Globus pallidus (tissue), 1 donor: ENCODE results near the gene EYA4.

ENCODE experiments used
- DNase-seq: peaks from one replicate; pipeline ENCODE4 v3.0.0-alpha.2; 2015; ENCODE audit warnings: low spot score

EYA4 gene

DNA sequence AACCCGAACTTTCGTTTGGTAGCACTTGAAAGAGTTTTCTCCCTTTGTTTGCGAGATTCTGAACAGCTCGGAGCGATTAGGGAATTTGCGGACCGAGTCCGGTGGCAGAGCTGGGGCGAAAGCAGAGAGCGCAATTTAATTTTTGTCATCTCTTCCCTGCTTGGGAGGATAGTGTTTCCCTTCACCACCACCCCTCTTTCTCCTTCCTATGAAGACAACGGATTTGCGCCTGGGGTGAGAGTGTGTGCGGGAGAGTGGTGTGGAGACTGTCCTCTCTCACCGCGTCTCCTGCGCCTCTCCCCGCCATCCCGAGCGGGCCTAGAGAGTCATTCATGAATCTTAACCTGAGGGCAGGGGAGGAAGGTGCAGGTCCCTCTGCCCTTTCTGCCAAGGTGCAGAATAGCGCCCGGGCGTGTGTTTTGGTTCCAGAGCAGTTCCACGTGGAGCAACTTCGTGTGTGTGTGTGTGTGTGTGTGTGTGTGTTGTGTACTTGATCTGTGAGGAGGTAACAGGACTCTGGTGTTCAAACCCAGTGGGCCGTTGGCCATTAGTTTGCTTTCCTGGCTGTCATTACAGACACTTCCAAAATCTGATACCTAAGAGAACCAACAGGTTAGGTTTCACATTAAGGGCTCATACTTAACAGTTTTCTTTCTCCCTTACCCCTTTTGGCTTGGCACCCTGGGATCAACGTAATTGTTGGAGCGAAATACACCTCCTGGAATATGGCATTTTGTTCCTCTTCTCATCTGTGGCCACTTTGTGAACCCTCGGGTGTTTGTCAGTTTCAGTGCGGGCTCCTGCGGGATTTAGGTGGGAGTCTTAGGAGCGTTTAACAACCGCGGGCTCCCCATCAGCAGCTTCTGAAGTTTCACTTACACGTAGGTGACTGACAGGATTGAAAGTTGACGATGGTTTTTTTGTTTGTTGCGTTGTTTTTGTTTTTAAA is 1.8 kb downstream of the EYA4 start:
- DNase-seq, result peak; percentile 13

DNA sequence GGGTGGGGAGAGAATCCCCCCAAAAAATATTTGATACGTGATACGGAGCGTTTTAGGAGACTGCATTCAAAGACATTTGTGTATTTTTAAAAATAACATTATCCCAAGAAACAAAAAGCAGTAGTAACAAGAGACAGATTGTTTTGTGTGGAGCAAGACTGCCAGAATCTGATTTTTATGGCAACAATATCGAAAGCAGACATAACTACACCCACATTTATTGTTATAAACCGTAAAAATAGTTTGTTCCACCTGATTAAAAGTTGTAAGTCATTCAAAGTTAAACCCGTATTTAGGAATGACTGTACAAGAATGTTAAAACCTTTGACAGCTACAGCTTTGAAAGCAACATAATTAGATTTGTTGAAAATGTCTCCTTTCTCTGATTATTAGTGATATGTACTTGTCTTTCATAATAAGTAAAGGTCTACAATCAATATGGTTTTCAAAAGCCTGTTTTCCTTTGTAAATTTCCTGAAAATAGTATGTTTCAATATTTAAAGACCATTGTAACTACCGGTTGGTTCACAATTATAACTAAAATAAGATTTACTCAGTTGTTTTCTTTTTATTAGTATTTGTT is 2.7 kb downstream of the EYA4 start:
- DNase-seq, result peak; percentile 12

DNA sequence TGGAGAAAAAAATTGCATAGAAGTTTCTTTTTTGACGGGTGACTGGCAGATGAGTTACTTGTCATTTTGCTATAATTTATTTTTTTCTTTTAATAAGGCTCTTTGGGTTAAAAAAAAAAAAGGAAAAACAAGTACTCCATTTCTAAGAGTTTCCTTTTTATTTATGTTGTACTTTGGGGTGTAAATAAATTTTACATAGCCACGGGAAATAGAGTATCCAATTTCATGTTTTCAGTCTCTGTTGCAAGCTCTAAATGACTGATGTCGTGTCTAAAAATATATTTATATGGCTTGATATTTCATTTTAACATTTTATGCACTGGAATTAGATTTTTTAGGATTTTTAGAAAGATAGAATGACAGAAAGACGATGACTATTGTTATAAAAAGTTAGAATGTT is 3.4 kb downstream of the EYA4 start:
- no peak for DNase-seq

DNA sequence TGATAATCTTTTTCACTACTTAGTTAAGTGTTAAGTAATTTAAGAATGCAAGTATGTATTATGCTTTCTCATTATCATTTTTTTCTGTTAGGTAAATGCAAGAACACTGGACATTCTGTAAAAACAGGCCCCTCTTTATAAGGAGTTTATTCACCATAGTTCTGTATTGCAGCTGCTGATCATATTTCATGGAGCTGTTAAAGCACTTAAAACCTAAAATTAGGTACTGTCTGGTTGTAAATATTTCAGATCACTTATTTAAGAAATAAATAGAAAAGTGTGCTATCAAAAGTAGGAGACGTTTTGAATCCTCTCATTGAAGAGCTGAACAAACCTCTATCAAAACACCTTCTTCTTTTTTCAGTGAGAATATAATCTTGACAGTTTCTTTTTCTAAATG is 3.9 kb downstream of the EYA4 start:
- no peak for DNase-seq

DNA sequence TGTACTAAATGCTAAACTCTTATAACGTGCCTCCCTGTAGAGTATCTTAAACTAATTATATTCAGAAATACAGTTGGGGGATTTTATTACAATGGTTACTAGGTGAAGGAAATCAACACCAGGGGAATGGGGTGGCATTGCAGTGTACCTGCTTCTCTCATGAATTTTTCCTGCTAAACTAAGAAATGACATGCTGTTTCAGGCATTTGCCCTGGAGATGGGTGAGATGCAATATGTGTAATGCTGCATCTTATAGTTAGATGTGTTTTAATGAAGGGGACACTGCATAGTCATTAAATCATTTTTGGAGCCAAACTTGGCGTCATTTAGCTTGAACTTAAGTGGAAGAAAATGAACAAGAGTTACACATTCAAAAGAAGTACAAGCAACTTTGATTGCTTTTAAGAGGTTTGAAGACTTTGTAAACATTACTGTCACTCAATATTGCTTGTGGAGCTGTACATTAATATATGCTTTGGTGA is 4.3 kb downstream of the EYA4 start:
- DNase-seq, result no peak

DNA sequence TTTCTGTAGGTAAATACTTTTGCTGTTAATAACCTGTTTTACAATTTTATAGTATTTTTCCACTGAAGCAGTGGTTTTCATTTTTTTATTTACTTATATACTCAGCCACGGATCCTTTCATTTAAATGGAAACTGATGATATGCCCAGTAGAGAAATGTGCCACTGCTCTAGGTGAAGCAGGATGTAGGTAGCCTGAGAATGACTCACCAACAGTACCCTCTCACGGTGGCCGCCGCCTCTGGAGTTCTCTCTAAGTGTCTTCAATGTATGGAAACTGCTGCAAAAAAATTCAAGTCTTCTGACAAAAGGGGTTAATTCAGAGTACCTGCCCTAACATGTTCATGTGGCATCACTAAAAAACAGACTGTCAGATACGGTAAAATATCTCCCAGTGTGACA is 6.4 kb downstream of the EYA4 start:
- DNase-seq, result no peak

DNA sequence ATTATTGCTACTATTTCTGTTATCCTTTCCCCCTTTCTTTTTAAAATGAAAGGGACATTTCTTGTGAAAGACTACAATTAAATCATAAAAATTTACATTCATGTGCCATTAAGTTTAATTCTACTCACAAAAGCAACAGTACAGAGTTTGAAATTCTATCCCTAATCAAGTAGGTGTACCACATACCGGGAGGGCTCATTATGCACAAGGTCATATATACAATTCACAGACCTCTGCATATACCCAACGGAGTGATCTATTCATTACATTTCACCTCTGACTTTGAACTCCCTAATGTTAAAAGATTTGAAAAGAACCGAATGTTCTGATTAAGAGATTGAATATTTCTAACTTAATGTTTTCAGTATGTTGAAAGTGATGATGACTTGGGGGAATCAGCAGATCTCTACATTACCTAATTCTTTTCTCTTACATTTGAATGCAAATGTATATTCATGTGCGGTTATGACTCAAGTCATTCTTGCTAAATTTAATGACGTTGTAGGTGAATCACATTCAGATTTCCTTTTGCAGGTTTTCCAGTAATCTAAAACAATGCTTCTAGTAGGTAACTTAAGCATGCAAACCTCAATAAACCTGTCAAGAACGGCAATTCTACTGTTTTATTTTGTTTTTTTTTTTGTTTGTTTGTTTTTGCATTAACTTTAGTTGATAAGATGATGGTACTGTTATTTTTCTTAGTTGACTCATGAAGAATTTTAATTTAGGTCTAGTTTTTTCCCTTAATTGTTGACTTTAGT is 7.3 kb downstream of the EYA4 start:
- no peak for DNase-seq

DNA sequence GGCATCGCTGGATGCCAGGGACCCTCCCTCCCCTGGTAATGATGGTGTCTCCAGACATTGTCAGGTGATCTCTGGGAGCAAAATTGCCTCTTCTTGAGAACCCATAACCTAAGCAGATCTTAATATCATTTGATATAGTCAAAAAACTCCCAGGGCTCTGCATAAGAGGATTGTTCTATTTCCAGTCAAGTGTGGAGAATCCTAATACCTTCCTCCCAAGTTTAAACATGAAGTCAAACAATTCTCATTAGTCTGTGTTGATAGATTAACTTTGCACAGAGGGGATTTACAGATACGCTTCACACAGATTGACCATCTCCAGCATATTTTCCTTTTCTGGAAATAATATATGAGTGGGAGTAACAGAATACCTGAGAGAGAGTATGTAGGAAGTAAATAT is 10.5 kb downstream of the EYA4 start:
- no peak for DNase-seq

DNA sequence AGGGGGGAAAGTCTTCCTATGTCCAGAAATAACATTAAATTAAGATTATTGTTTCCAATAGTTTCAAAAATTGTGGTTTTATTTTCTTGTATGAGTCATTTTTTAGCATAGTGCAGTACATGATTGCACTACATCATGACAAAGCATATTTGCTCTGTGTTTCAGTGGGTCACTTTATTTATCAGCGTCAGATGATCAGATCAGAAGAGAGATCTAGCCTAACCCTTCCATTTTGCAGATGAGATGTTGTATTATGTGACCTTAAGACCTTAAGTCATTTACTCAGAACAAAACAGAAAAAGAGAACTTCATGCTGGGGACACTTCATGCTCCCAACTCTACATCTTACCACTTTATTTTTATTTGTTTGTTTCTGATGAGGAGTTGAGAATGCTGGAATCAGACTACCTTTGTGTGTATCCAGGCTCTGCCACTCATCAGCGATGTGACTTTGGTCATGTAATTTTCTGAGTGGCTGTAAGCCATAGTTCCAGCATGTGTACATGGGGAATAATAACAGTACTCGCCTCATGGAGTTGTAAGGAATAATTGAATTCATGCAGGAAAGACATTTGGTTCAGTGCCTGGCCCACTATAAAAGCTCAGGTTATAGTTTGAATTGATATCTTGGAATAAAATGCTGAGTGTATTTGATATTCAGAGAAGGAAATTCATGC is 13.5 kb downstream of the EYA4 start:
- no peak for DNase-seq

DNA sequence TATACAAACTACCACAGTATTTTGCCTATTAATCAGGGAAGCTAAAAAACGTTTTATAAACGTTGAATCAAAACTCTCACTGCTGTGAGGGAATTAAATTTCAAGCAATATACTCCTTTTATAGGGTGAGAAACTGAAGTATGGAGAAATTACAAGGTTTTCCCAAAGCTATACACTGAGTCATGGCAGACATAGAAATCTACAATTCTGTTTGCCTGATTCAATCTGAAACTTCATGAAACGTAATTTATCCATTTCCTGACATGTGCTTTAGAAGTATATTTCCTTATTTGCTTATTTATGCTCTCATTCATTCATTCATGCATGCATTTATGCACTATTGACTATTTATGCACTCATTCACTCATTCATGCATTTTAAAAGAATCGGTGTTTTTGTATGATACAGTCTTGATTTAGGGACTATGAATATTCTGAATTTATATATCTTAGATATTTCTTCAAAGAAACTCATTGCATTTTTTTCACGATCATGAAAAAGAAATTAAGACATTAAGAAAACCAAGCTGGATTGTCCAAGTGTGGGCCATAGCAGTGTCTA is 16.5 kb downstream of the EYA4 start:
- no peak for DNase-seq

DNA sequence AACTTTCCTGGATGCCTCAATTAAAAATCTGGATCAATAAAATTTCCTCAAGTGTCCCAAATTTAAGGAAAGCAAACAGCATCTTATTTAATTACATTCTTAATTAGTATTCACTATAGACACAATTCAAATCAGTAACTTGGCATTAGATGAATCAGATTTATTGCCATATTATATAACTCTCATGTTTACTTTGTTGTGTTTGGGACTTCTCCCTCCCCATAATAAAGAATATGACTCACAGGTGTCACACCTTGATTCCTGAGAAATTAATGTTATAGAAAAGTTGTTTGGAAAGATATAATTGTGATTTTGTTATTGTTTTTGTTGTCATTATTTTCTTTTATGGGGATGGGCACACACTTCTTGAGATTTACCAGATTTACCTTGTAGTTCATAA is 18.4 kb downstream of the EYA4 start:
- no peak for DNase-seq

DNA sequence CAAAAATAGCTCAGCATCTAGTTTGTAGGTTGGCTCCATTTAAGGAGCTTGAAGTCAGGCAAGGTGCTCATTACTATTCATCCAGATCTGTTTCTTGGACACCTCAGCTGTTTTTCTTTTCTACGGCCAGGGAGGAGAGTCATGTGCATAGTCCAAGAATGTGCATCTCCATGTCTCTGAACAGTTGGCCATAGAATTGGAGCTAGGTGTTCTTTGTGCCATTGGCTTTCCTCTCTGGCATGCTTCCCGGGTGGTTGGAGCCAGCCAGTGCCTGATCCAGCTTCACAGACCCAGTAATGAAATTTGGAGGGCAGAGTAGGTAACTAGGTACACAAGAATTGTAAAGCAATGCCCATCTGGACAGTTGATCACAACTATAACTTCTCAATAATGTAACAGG is 21.6 kb downstream of the EYA4 start:
- DNase-seq, result no peak

DNA sequence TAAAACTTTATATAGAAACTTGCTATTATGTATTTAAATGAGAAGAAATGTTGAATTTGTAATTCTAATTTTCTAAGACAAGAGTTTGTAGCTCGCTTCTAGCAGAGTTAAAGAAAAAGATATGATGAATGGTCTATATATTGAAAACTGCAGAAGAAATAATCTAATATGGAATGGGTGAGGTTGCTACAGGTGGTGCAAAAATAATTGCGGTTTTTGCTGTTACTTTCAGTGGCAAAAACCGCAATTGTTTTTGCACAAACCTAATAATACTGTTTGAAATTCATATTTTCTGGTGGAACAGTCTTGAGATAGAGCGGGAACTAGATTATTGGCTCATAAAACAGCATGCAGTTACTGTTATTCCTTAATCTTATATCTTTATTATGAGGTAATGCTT is 23.9 kb downstream of the EYA4 start:
- DNase-seq, result no peak

DNA sequence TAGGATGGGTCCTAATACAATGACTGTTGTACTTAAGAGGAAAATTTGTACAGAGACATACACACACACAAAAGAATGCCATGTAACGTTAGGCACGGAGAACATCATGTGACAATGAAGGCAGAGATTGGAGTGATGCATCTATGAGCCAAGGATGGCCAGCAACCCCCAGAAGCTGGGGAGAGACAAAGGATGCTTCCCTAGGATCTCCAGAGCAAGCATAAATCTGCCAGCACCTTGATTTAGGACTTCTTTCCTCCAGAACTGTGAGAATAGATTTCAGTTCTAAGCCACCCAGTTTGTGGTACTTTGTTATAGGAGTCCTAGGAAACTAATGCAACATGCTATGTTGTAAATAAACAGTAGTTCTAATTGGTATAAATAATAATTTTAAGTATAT is 25.0 kb downstream of the EYA4 start:
- DNase-seq, result no peak

DNA sequence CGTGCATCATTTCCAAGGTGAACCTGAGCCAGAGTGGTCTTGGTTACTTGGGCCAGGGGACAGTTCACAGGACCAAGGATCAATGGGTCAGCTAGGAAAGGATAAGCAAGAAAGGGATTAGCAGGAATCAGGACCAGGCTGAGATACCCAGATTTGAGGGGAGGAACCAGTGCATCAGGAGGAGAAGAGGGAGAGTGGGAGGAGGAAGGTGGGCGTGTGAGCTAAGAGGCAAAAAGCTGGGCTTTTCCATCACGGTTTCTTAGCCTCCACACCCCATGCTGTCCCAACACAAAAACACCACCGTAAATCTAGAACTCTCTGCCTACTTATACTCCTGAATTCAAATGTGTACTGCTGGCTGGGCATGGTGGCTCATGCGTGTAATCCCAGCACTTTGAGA is 27.5 kb downstream of the EYA4 start:
- DNase-seq, result no peak

DNA sequence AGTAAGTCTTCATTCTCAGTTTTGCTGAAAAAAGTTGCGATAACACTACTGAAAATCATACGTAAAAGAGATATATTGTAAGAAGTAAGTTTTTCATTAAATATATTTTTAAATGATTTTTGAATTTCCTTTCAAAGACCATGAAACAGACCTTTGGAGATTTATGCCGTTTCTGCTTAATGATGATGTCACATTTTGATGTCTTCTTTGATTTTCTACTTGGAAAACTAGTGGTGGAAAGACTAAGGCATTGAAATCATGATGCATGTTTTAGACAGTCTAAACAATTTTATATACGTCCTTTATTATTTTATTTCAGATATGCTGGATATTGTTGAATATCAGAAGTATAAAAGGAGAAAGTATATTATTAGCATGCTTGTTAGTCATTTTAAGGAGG is 33.7 kb downstream of the EYA4 start:
- no peak for DNase-seq

DNA sequence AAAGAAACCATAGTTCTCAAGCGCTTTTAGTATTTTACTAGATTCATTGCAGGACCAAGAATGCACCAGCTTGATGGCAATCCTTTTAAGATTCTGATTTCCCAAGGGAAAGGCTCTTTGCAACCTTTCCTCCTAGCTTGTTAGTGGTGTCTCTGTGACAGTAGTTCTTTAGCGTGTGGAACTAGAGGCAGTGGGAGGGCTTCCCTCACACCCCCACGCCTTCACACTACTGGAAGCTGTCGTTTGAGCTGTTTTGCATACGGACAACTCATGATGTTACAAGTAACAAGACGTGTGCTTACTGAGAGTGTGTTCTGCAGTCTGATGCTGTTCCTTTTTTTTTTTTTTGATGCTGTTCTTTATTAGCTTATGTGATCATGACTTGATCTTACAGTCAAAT is 34.1 kb downstream of the EYA4 start:
- DNase-seq, result no peak

DNA sequence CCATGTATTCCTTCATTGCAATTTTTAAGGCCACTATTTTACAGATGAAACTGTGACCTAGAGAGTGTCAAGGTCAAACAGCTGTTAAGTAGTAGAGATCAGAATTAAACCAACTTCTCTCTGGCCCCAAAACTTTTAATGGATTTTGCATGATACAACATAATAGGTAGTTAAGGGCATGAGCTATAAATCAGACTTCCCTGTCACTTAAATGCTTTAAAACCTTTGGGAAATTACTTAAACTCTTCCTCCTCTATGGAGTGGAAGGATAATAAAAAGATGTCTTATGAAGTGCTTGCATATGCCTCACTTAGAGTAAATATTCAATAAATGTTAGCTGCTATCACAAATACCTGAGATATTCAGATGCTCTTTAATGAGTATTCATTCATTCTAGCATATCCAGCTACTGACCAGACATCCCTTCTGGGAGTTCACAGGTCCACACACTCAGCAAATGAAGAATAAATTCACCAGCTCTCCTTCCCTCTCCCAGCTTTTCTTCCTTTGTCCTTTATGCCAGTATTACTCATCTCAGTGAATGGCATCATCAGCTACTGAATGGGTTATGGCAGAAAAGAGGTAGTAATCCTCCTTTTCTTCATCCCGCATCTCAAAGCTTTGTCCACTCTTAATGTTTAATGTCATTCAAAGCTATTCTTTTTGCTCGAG is 36.2 kb downstream of the EYA4 start:
- no peak for DNase-seq

DNA sequence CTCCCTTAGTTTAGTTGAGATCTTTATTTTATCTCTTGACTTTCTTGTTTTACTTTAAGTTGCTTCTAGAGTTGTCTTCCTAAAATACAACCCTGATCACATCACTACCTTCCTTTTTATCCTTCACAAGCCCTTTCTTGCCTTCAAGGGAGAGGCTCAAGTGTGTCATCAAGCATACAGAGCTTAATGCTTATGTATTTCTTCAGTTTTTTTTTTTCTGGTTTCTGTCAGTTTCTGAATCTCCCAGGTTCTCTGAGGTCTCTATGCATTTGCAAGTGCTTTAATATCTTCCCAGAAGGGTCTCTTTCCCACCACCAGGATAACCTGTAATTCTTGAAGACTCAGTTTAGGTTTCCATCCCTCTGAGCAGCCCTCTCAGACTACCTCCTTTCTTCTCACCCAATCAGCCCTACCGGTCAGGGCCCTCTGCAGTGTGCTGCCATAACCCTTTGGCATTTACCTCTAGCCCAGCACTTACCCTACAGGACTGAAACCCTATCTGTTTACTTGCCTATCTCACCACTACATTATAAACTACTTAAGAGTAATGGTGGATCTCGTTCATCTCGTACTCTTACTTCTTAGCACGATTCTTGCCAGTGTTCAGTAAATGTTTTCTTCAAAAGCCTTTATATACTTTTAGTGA is 36.9 kb downstream of the EYA4 start:
- no peak for DNase-seq

DNA sequence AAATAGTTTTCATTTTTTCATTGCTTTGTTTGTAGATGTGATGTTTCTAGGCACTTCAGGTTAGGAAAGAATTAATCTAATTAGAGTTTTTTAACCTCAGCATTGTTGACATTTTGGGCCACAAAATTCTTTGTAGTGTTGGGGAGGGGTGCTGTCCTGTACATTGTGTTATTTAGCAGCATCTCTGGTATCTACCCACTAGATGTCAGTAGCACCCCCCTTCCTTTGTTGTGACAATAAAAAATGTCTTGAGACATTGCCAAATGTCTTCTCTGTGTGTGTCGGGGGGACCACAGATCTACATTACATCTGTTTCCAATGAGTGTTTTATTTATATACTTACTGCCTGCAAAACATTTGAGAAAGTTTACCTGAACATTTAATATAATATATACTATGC is 45.6 kb downstream of the EYA4 start:
- DNase-seq, result peak; percentile 18

DNA sequence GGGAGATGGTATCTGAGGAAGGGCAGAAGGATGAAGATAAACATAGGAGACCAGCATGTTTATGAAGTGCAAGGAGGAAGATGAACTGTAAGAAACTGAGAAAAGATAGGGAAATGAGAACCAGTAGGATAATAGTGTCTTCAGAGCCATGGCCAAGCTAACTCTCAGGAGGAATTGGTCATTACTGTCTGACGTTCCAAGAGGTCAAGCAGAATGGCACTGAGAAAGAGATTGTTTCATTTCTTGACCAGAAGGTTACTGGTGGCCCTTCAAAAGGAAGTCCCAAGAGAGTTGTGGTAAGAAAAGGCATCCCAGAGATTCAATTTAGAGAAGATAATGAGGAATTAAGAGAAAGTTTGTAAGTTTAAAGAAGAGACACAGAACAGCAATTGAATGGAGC is 47.5 kb downstream of the EYA4 start:
- DNase-seq, result no peak
